Activated CD4-positive, alpha-beta T cell treated with anti-CD3 and anti-CD28 coated beads for 1 hour (primary cell): ENCODE measurements around the gene BCOR.

Experiments
- DNase-seq: peaks from one replicate; pipeline ENCODE4 v3.0.0-alpha.2; 2020

The BCOR gene

DNA sequence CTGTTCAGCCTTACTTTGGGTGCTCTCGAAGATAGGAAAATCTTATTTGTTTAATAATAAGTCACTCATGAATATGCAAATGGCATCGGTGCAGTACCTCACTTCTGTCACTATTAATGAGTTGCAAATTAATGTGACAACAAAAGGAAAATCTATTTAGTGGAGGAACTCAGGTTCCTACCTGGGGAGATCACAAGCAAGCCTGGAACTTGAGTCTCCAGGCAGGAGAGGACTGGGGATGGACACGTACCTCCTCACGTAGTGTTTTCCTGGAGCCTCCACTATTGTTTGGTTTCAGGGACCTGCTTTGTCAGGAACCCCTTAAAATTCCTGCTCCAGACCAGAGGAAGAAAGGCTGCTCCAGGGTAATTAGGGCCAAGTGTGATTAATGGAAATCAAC, 82.1 kb downstream of the BCOR start:
- DNase-seq, result no peak

DNA sequence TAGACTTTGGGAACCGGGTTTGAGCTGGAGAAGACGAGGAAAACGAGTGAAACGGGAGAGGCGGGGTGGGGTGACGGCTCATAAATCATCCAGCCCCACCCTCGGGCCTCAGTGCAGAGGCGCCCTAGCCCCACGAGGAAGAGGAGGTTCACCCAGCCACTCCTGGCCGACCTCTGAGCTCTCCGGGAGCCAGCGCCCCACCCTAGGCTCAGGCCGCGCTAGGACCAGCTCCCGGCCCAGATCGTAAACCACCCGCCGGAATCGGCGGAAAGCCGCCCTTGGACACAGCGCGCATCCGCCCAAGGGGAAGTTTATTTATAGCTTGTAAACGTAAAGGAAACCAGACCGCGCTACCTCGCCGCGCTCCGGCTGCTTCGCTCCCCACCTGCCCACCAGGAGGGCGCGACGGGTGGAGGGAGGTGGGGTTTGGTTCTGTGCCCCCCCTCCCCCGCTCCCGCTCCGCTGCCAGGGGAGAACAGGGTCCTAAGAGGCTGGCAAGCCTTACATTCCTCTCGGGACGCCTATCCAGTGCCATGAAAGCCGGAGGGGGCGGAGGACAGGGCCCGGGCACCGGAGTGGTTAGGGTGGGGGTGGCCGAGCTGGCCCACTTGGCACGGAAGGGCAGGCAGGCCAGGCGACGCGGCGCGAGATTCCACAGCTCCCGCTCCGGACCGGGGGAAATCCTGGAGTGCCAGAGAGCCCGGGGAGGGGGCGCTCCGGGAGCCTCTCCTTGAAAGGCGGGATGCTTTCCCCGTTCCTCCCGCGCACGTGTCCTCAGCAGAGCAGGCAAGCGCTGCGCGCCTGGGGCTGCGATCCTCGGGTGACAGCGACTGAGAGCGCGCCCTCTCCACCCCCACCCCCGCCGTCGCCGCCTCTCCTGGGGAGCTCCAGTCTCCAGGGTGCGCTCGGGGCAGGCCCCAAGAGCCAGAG, 84.2 kb downstream of the BCOR start:
- no peak for DNase-seq

DNA sequence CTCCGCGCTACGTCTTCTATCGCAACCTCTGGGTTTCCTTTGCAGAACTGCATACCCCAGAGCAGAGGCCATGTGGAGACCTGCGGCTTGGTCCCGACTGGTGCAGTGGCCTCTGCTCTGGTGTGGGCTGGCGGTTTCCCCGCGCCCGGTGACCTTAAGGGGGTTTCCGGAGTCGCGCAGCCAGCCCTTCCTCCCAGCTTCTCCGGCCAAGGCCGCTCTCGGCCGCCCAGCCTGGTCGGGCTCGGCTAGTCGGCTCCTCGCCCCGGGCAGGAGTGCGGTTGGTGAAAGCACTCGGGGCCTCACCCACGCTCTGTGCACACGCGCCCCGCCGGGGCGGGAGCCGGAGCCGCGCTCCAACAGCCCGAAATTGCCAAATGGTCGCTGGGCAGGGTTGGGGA, 84.9 kb downstream of the BCOR start:
- DNase-seq, result no peak

DNA sequence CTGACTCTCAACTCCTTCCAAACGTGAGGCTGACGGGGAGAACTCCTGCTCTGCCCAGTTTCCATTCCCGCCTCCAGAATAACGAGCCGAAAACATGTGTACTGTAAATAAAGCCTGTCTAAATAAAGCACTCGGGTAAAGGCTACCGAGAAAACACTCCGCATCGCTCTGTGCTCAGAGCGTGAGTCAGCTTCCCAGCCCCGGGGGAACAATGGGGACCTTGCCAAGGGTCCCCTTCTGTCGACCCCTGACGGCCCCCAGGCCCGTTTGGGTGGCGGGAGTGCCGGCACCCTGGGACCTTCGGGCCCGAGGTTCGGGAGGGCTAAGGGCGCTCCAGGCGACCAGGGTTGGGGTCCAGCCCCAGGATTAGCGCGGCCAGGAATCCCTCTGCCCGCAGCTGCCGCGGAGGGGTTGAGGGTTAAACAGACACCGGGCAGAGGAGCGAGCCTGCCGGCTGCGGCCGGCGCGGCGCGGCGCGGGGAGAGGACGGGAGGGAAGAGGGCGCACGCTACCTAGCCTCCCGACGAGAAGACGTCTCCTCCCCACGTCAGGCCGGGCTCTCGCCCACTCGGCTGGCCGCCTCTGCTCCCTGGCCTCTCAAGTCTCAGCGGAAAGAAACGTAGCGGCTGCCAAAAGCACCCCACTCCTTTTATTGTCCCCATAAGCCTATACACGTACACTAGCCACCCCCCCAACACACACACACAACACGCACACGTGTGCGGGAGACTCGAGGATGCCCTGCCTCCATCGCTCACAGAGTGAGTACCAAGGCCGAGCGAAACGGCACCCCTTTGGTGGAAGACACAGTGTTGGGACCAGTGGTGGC, 85.5 kb downstream of the BCOR start:
- no peak for DNase-seq

DNA sequence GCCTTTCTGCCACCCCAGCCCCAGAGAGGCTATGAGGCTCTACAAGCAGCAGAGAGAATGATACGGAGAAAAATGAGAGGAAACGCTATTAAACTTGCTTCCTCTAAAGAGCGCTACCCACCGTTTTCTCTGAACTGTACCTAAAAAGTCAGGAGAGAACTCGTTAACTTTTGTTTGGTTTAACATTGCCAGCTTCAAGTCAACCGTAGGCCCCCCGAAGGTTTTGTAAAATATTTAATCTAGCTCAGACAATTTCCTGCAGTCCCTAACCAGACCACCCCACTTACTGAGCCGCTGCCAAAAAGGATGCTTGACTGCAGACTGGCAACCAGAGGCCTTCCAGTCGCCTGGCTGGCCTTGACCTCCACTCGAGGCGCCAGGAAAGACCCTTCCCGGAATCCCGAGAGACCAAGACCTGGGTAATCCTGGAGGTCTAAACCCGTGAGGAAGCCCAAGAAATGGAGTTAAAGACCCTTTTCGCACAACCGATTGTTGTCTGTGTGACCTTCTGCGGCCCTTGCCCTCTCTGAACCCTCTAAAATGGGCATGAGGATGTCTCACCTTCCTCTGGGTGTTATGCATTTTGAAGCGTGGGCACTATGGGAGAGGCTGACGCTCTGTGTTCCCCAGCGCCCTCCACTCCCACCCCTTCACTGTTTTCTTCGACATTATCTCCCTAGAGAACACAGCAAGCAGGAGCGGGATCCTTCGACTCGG, 86.3 kb downstream of the BCOR start:
- no peak for DNase-seq

DNA sequence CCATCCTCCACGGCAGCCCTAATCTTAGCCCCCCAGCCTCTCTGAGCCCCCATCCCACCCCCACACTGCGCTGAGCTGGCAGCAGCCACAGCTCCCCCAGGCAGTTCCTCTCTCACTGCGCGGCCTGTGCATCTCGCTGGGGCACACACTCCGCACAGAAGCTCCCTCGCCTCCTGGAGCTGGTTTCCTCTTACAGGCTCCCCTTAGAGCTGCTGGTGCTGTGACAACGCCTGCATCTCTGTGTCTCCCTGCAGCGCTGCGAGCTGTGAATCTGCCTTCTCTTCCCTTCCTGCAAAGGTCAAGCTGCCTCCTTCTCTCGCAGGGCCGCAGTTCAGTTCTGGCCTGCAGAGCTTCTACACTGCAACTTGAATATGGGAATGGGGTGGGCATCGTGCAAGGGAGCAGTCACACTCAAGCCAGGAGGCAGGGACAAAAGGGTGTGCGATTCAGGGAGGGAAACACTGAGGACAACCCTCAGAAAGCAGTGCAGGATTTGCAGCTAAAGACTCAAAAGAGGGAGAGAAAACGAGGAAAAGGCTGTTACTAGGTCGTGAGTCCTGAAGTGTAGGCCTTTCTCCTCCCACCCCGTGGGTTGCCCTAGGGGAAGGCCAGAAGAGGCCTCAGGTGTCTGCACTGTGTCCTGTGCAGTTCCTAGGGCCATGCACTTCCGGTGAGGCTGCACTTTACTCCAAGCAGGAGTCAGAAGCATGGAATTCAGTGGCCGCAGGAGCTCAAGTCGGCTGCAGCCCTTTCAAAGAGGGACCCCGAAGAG, 87.0 kb downstream of the BCOR start:
- DNase-seq, result no peak

DNA sequence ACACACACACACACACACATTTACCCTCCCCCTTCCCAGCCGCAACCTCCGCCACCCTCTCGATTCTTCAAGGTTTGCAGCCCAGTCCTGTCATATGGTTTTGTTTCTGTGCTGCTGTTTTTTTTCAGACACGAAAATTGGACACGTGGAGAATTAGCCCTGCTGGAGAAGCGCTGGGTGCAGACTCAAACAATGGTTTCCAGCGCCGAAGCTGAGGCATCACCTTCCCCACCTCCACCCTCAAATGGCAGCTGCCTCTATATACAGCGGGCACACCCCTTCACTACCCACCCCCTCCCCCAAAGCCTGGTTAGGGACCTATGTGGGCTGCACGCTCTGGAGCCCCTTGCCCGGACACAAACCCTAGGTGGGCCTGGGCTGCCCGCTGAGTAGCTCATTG, 87.9 kb downstream of the BCOR start:
- no peak for DNase-seq

DNA sequence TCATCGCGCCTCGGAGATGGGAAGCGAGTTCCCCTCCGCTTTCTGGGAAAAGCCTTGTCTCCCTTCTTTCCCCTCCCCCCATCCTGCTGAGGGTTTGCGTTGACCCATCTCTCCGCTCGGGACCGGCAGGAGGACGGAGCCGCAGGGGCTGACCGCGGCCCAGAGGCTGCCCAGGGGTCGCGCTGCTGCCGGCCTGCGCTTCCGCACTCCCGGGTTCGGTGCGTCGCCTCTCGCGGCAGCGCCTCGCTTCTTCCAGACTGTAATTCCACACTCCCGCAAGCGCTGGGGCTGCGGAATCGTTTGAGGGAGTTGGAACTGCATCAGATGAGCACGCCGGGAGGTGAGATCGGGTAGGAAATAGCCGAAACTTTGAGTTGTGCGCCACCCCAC, 88.3 kb downstream of the BCOR start:
- DNase-seq, result no peak

DNA sequence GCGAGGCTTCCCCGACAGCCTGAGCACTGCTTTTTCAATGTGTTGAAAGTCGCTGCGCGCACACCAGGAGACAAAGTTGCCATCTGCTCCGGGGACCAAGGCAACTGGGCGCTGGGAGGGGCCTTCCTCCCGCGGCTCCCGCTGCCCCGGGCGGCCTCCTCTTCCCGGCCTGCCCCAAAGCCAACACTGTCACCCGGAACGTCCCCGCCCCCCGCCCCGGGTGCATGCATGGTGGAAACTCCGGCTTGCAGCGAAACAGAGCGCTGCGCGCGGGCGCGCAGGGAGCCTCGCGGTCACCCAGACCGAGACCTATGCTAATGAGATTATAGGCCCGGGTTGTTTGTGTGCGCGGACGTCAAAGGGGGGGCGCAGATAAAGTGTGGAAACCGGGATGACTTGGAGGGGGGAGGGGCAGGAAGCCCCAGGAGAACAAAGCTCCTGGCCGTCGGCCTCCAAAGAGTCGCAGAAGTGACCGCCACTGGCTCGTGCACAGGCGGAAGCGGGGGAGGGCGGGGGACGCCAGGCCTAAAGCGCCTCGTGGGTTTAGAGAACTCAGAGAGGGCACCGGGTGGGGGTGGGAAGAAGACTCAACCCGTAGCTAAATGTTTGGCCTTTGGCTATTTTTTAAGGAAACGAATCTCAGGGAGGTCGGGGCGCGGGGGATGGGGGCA, 88.8 kb downstream of the BCOR start:
- DNase-seq, result no peak

DNA sequence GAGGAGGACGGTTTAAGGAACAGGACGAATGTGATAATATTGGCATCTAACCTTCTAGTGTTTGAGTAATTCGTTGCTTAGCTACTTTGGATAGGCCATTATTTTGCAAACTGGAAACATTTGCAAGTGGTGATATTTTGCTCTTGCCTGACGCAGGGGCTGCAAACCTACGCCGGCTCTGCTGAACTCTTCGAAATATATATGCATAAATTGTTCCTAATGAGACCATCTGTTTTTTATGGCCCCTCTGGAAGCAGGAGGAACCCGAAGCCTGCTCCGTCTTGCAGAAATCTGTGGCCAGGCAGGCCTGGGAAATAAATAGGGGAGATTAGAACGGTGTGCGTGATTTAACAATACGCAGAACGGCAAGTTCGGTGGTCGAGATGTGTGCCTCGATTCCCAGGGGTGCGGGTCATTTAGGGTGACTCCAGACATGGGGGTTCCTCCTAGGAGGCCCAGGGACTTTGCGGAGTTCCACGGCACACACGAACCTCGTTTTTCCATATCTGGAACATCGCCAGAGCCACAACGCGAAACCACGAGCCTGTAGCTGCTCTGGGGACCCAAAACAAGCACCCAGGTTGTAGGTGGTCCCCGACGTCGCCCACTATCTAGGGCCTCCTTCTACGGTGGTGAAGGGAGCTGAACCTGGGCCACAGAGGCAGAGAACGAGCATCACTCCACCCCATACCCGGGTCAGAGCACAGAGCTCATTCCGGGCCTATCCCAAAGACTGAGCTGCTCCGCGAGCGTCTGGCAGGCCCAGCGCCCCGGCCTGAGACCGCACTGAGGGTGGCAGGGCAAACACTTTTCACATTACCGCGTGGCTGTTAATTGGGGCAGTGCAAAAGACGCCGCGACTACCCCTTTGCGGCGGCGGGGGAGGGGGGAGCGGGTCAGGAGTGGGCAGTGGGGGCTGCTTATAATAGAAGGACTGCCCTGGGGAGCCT, 89.7 kb downstream of the BCOR start:
- DNase-seq, result no peak

DNA sequence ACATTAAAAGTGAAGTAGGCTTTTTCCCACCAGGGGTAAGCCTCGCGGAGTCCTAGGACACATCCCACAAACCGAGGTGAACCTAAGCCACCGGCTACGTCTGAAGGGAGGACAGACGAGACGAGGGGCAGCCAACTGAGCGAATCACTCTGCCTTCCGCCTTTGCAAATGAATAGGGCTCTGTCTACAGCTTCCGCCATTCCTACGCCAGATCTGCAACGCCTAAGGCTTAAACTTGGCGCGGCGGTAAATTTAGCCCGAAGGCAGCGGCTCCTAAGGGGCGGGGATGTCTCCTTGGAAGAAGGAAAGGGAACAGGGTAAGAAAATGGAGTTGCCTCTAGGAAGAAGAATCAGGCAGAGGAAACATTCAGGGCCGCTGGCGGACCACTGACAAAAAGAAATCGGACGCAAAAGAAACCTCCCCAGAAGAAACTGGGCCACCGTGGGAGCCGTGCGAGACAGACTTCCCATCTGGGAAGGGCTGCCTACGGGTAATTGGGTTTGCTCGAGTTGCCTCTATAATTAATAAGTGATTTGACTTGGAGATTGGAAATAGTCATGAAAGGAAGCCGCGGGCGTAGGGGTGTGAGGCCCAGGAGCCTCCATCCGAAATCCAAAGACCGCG, 90.5 kb downstream of the BCOR start:
- DNase-seq, result no peak

DNA sequence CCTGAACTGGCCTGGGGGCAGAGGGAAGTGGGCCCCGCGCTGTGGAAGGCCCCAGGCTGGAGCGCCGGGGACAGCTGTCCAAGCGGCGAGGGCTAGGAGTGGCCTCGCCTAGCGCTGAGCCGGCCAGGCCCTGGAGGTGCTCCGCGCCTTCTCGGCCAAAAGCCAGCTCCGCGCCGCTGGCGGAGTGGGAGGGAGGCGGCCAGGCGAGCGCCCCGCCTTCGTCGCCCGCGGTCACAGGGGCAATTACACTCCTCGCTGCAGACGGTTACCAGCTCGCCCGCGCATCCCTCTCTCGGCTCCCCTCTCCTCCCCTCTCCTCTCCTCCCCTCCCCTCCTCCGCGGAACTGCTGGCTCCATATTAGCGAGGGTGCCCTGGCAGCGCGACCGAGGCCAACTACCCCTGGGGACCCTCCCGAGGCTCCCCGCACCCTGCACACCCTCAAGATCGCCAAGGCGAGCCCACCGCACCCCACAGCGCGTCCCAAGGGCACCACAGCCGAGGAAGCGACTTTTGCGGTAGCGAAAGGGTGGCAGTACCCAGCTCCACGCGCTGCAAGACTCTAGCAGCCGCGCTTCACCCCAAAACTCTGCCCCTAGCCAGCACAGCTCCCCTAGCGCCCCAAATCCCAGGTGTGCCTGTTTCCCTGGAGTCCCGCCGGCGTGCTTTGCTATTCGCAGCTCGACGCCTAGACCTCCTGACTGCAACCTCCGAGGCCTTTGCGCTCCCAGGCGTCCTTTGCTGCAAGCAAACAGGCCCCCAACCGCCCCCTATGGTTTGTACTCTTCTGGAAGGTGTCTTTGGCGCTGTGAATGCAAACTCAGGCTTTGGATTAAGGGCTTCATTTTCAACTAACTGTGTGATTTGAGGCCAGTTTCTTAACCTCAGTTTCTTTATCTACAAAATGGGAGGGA, 91.4 kb downstream of the BCOR start:
- no peak for DNase-seq

DNA sequence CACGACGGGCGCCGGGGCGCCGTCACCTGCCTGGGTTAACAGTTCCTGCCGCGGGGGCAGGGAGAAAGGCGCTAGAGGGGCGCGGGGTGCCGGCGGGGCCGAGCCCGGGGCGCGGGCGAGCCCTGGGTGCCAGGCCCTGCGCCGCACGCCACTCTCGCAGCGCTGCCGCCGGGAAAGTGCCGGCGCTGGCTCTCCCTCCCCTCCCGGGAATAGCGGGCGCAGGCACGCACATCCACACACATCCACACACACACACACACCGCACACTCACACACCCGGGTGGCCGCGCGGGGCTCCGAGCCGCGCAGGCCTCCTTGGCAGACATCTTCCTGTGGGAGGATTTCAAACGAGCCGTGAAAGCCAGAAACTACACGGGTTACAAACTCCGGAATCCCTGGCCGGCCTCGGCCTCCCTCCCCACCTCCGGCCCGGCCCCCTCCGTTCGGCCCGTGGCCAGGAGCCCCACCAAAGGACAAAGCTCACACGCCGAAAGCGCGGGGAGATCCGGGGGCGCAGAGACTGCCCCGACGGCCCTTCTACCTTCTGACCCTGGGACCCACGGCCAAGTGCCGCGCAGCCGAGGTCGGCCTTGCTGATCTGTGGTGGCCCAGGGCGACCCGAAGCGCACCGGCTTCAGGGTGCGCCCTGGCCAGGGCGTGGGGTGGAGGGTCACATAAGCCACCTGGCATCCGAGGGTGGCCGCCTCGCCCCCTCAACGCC, 92.3 kb downstream of the BCOR start:
- DNase-seq, result no peak

DNA sequence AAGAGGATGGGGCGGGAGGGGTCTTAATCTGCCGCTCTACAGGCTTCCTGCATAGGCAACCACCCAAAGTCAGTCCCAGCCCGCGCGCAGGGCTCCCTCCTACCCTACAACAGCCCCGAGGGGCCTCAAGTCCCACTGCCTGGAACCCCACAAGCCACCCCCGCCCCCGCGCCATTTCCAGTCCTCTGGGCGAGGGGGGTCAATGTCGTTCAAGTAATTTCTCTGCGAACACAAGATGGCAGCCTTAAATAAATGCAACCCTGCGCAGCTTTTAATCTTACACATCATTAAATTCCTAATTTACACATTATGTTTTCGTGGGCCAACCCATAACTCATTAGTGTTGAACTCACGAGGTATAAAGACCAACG, 92.9 kb downstream of the BCOR start:
- DNase-seq, result no peak

DNA sequence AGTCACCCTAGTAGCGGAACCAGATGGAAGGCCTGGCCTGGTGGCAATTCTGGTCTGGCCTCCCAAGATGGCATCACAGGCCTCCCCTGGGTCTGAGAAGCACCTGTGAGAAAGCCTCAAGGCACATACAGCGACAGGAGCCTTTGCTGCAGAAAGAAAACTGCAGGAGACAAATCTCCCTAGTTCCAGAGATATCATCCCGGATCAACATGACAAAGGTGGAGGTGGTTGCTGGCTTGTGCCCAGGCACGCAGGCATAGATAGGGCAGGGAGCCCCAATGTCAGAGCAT, 93.6 kb downstream of the BCOR start:
- no peak for DNase-seq

DNA sequence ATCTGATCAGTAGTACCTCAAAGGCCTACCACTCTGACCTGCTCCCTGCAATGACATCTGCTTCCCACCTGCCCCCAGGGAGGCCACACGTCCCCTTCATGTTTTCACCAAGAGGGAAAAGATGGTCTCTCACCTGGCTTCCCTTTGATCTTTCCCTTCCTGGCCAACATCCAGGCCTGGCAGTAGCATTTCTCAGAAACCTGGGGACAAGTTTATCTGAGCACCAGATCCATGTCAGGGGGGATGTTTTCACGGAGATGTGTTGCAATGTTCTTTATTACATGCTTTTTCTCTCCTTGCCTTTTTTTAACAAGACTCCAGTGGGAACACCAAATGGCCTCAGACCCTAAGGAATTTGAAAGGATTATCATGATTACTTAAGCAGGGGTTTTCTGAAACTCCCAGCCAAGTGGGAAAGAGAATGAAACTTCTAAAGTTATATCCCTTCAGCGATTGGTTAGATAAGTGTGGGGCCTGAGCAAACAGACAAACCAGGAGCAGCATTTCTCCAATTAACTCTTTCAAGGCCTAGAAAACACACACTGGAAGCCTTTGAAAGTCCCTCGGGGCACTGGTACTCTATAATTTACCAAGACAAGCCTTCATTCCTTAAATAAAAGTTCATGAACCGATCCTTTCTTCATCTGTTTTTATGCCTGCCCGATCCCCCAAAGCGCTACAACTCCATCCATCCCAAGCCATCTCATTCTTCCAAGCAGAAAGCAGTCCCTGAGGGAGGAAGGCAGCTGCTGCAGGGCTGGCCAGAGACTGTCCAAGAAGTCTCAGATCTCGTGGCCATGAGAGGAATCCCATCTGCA, 94.1 kb downstream of the BCOR start:
- DNase-seq, result no peak

DNA sequence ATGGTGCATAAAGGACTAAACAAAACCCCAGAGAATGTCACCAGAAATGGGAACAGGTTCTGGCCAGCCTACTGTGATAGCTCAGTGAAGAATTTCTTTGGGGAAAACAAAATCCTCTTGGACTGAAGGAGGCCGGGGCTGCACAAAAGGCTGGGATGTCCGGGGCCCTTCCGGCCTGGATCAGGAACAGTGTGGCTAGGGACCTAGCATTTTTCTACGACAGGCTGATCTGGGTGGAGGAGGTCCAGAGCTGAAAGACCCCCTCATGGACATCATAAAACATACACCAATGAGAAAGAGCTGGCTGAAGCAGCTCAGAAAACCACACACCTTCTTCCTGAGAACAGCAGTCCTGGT, 94.7 kb downstream of the BCOR start:
- DNase-seq, result no peak
